Activated CD8-positive, alpha-beta memory T cell treated with anti-CD3 and anti-CD28 coated beads, Interleukin-2, amount 50 U/mL, for 24 hours (primary cell): Measurements from ENCODE around the gene CORO7.

Experiments
- DNase-seq: peaks from one replicate; pipeline ENCODE4 v3.0.0-alpha.2; 2020; ENCODE audit errors: extremely low read depth

Gene CORO7

DNA sequence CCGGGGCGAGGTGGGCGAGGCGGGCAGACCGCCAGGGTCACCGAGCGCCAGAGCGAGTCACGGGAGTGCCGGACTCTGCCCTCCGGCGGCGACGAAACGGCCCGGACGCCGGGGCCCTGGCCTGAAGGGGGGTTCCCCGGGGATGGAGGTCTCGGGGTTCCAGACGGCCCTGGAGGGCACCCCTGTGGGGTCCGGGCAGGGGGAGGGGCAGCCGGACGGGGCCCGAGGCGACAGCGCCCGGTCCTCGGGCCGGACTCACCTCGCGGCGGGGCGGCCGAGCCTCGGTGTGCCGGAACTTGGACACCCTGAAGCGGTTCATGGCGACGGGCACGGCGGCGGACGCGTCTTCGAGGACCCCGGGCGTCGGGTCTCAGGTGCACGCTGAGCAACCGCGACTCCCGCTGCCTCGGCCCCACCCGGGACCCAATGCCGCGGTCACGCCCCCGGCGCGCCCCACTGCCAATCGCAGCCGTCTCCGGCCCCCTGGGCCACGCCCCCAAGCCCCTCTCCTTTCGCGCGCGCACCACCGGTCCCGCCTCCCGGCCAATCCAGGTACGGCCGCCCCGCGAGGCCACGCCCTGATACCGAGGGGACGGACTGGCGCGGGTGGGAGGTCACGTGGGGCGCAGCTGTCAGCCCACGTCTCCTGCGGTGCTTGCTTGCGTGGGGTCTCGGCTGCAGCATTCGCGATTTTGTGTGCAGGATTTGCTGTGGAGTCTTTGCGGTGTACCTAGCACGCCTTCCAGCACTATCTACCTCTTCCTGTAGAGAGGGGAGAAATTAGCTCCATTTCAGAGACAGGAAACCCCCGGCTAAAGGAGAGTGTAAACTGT, at the start of gene CORO7:
CORO7 (minus strand) TSS at position 397 of the 833 bp plus-strand sequence; CDS start at position 319, 78 bp downstream.
- peak; percentile 94 for DNase-seq

DNA sequence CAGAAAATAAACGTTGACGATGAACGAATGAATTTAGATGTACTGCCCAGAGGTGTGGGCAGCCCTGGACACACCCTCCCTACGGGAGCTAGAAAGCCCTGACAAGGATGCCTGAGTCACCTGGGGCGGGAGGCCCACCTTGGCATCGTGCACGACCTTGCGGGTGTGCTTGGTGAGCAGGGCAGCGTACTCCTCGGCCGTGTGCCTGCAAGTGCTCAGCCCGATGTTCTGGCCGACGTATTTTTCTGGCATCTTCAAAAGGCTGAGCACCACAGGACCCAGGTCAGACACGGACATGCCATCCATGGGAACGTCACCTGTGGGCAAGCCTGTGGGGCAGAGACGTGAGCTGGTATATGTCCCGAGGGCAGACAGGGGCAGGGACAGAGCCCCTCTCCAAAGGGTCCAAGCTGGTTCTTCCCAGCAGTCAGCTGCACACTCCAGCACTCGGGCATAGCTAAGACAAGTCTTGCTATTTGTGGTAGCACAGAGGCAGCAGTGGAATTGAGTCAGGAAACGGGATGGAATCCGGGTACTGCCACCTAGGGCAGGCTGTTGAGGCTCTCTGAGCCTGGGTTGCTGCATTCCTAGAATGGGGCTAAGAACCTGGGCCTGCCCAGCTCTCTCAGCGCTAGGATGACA, 47.2 kb upstream of the CORO7 start:
- no peak for DNase-seq

DNA sequence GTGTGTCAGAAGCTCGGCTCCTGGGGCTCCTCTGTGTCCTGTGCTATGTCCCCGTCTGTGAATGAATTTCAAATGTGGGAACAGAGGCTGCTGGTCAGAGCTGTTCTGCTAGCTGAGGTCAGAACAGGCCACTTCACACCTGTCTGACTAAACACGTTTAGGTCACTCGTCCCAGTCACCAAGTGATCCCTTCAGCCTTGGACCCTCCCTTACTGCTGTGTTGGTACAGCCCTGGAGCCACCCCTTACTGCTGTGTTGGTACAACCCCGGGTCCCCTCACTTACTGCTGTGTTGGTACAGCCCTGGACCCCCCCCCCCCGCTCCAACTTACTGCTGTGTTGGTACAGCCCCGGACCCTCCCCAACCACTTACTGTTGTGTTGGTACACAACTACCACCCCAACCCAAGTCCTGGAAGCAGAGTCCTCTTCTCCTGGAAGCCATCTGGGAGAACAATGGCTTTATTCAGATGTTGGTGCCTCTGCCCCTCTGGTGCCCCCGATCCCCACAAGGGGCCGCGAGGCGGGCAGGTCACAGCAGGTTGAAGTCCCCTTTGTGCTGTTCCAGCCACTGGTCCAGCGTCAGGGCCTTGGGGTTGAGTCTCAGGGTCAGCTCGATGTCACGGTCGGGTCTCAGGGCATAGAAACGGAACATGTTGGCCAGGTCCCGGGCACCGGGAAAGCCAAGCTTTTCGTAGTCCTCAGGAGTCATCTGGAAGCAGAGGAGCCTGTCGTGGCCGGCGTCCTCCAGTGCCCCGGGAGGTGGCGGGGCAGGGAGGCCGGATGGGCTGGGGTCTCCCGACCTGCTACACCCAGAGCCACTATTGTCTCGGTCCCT, 45.1 kb upstream of the CORO7 start:
- DNase-seq: no peak

DNA sequence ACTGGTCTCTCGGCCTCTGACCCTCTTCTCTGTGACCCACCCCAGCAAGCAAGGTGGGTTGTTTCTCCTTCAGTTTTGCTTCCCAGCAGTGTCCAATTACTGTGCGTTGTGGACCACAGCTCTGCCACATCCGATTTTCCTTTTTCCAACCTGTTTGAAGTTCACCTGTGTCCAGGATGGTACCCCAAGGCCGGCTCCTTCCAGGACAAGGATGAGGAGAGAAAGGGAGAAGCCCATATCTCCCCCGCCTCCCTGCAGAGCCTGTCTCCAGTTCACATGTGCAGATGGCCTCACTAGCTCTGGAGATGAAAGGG, 44.5 kb upstream of the CORO7 start:
- DNase-seq: no peak

DNA sequence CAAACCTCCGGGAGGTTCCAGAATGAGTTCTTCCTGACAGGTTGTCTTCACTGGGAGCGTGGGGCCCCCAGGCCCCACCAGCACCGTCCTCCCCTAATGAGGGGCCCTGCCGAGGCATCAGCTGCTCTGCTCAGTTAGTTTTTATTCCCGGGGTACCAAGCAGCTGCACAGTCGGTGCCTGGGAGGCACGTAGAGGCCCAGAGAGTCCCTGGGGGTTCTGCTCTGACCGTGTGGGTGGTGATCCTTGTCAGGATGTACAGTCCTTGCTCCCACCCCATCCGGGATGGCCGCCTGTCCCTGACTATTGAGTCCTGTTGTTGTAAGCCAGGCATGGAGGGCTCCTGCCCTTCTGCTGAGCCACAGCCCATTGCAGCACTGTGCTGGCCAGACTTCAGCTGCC, 39.6 kb upstream of the CORO7 start:
- no peak for DNase-seq

DNA sequence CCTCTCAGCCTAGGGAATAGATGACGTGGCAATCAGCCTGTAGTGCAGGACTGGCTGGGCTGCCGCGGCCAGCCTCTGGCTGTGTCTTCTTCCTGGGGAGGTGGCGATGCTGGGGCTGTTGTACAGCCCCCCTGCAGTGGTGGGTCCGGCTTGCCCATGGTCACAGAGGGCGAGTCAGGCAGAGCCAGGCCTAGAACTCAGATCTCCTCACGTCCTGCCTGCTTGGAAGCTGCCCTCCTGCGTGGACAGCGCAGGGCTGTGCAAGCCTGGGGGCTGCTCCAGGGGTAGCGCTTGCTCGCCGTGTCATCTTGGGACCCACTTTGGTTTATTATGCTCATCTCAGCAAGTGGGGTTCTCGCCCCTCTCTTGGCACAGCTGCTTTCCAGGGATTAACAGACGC, 38.7 kb upstream of the CORO7 start:
- no peak for DNase-seq

DNA sequence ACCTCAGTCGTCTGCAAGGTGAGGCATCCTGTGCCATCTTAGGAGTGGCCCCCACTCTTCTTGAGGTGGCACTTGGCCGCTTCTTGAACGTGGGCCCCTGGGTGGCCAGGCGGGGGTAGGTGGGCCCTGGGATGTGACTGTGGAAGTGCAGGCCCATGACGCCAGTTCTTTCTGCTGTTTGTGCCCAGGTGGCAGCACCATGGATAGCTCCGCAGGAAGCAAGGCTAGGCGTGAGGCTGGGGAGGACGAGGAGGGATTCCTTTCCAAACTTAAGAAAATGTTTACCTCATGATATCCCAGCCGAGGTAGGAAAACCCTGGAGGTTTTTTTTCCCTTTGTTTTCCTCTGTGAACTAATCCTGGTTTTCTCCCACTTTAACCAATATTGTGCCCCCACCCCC, 38.2 kb upstream of the CORO7 start:
- DNase-seq: no peak

DNA sequence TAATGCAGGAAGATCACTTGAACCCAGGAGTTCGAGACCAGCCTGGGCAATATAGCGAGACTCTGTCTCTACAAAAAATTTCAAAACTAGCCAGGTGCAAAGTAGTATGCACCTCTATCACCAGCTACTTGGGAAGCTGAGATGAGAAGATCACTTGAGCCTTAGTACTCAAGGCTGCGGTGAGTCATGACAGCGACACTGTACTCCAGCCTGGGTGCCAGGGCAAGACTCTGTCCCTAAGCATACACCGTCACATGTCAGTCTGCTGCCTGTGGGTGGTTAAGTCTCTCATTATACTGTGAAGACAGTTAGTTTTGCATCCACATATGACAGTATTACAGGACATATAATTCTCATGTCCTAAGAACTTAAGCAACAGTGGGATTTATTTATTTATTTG, 36.3 kb upstream of the CORO7 start:
- DNase-seq: no peak

DNA sequence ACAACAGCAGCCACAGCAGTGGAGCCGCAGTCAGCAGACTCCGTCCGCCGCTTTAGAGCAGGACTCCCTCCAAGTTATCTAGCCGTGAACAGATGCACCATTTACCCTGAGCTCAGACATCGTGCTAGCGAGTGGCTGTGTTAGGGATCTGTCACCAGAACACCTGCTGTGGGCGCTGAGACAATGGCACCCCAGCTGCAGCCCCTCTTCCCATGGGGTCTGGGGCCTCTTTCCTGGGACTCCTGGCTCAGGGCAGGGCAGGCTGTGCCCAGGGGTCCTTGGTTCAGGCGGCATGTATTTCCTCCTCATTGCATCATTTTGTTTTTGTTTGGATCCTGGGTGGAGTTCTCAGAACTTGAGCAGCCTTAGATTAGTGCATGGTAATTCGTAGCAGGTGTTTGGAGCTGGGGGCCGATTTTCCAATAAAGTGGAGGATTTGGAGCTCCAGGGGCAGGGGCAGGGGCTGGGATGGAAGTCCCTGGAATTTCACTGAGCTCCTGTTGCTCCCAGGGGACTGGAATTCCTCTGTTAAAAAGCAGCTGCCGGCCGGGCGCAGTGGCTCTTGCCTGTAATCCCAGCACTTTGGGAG, 34.6 kb upstream of the CORO7 start:
- no peak for DNase-seq

DNA sequence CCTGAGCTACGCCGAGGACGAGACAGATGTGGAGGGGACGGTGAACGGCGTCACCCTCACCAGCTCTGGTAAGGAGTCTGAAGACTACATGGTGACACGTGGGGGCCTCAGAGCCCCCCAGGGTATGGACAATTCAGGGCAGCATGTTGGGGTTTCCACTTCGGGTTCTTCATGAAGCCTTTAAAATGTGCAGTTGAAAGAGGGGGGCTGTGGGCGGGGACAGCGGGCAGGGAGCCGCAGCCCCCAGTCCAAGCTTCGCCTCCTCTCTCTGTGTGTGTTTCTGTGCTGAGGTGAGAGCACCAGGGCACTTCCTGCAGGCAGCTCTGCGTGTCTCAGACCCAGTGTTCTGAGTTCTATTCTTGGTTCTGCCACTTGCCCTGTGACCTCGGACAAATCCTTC, 34.0 kb upstream of the CORO7 start:
- DNase-seq: no peak

DNA sequence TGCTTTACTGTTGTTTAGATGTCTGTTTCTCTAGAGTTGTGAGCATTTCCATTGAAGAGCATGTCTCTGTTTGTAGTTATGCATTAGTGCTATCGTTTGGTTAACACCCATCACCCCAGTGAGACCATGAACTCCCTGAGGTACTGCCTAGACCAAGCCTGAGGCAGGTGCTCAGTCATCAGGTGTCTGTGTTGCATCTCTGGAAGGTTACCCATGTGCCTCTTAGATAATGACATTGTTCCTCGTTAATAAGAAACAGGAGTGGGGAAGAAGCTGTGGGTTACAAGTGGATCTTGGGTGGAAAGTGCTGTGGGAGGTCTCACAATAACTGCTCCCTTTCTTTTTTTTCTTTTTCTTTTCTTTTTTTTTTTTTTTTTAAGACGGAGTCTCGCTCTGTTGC, 27.6 kb upstream of the CORO7 start:
- no peak for DNase-seq

DNA sequence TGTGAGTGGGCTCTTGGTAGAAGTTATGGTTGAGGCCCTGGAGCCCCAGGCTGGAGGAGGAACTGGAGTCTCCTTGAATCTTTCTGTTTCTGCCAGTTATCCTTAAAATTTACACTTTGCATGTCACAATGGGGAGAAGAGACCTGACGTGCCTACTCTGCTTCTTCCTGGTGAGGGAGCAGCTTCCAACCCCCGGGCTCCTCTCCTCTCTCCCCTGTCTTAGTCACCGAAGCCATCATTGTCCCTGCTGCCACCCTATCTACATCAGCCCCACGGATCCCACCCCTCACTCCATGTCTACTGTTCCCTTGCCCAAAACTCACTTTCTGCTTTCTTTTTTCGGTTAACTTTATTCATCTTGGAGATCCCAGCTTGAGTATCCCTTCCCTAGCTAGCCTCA, 26.9 kb upstream of the CORO7 start:
- DNase-seq: no peak

DNA sequence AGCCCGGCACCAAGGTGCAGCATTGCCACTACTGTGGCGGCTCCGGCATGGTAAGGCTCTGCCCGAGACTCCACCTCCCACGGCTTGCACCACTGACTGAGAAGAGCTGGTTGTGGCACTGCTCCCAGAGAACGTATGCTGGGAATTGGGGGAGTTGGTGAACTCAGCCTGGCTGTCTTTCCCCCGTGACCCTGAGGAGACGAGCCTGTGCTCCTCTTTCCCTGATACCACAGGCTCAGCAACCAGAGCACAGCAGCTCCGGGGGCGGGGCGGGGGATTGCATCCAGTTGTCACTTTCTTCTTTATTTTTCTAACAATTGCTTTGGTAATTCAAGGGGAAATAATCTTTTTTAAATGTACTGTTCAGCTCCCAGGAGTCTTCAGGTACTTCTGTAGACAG, 26.0 kb upstream of the CORO7 start:
- DNase-seq: no peak

DNA sequence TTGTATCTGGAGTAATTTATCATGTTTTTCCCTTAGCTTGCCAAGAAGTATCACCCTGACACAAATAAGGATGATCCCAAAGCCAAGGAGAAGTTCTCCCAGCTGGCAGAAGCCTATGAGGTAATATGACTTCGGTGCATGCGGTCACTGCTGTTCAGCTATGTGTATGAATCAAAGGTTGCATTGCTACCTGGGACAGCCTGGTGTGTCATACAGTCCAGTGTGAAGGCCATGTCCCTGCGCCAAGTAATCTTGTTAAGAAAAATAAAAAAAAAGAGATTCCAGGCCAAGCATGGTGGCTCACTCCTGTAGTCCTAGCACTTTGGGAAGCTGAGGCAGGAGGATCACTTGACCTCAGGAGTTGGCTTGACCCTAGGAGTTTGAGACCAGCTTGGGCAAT, 21.0 kb upstream of the CORO7 start:
- no peak for DNase-seq

DNA sequence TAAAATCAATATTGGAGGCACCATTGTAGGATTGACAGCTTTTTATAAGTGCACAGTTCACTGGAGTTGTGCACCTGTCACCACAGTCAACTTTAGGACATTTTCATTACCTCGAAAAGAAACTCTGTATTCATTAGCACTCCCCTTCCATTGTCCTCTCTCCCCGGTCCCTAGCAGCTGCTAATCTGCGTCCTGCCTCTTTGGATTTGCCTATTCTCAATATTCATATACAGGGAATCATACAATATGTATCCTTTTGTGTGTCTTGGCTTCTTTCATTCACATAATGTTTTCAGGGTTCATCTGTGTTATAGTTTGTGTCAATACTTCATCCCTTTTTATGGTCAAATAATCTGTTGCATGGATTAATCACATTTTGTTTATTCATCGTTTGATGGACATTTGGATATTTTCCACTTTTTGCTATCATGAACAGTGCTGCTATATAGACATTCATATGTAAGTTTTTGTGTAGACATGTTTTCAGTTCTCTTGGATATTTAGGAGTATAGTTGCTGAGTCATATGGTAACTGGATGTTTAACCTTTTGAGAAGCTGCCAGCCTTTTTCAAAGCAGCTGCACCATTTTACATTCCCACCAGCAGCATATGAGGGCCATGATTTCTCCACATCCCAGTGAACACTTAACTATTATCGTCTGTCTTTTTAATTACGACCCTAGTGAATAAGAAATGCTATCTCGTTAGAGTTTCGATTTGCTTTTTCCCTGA, 19.1 kb upstream of the CORO7 start:
- no peak for DNase-seq

DNA sequence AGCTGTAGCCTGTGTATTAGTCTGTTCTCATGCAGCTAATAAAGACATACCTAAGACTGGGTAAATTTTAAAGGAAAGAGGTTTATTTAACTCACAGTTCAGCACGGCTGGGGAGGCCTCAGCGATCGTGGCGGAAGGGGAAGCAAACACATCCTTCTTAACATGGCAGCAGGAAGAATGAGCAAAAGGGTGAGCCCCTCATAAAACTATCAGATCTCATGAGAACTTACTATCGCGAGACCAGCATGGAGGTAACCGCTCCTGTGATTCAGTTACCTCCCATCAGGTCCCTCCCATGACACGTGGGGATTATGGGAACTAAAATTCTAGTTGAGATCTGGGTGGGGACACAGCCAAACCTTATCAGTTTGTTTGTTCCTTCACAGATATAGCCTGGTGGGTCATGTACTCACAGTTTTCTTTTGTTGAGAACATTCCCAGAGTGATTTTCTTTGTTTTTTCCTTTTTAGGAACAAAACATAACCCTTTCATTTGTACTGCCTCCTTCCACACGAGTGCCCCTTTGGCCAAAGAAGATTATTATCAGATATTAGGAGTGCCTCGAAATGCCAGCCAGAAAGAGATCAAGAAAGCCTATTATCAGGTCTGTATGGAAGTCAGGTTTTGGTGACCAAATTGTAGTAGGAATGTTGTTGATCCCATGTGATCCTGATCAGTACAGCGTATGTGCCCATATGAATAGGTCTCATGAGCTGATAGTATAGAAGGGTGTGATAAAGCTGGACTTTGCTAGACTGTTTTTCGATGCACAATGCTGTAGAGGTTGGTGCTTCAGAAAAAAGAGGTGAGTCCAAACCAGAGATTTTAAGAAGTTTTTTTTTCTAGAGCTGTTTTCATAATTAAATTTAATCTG, 17.8 kb upstream of the CORO7 start:
- DNase-seq: no peak

DNA sequence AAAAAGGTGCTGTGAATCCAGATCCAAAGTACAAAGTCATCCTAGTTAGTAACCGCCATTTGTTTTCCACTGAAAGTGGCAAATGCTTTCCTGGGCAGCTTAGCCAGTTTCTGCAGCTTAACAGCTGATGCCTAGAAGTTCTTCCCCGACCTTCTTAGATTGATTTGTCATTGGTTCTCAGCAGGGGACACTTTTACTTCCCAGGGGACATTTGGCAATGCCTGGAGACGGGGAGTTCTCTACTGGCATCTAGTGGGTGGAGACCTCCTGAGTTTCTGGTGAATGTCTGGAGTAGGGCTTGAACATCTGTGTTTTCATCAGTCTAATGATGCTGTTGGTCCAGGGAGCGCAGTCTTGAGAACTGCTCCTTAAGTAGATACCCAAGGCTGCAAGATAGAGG, 16.8 kb upstream of the CORO7 start:
- DNase-seq: no peak

DNA sequence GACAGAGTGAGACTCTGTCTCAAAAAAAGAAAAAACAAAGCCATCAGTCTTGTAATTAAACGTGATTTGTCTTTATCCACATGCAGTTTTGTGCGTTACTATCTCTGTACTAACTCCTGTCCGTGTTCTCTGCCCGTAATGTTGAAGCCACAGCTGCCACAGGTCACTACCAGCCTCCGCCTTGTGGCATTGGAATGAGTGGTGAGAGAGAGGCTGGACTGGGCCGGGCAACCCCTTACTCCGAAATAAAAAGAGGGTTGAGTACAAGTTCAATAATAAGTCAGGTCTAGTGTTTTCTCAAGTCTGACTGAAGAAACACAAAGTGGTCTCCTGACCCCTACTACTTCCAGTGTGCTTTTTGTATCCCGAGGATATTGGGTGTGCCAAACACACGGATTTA, 14.6 kb upstream of the CORO7 start:
- no peak for DNase-seq

DNA sequence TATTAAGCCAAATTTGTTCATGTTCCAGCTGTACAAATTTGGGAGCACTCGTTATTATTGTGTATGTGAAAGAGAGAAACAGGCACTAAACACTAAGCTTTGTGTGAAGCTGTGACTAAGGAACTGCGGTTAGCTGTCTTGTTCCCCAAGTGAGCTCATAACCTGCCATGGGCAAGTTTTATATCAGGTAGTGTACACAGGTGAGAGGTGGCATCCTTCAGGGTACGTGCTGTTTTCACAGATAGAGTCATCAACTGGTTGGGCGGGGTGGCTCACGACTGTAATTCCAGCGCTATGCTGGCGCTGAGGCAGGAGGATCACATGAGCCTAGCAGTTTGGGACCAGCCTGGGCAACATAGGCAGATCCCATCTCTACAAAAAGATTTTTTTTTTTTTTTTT, 12.1 kb upstream of the CORO7 start:
- DNase-seq: no peak

DNA sequence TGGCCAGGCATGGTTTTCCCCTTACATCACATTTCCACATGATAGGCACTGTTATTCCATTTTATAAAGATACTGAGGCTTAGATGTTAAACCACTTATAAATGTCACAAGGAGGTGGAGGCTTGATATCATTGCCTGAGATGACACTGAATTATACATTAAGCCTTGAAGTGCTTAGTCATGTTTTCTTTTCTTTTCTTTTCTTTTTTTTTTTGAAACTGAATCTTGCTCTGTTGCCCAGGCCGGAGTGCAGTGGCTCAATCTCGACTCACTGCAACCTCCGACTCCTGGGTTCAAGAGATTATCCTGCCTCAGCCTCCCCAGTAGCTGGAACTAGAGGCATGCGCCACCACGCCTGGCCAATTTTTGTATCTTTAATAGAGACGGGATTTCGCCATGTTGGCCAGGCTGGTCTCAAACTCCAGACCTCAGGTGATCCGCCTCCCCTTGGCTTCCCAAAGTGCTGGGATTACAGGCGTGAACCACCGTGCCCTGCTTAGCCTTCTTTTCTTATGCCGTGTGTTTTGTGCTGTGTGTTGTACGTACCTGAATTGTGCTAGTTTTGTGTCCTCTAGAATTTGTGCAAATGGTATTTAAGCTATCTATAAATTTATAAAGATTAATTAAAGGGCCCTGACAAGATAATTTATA, 10.5 kb upstream of the CORO7 start:
- no peak for DNase-seq
